Fibroblast of skin of left biceps (primary cell): ENCODE data around the gene RIMBP3B.
"Not testable (repeated sequence)": the region's sequence is repeated elsewhere in the genome, so short reads cannot be mapped to it uniquely, and the experiment has no call there.

Experiments
- DNase-seq, 2 experiments: peaks; one replicate each; pipeline ENCODE4 v3.0.0-alpha.2; 2013; ENCODE audit warnings: low read depth in 2 of 2

Gene RIMBP3B

DNA sequence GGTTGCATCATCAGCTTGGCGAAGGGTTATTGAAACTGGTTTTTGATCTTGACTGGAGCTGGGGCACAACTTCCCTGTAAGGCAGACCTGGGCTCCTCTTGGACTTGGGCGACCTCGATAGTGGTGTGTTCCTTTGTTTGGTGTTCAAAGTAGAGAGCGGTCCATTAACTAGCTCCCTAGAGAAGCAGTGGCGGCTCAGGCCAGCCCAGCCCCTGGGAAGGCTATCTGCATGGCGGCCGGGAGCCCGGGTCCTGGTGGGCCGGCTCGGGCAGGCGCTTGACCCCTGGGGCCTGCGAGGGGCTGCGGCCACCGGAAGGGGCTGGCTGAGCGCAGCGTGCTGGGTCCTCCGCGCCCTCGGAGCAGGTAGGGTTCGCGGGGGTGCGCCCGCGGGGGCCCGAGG, 32.8 kb downstream of the RIMBP3B start:
- DNase-seq: not testable (repeated sequence)

DNA sequence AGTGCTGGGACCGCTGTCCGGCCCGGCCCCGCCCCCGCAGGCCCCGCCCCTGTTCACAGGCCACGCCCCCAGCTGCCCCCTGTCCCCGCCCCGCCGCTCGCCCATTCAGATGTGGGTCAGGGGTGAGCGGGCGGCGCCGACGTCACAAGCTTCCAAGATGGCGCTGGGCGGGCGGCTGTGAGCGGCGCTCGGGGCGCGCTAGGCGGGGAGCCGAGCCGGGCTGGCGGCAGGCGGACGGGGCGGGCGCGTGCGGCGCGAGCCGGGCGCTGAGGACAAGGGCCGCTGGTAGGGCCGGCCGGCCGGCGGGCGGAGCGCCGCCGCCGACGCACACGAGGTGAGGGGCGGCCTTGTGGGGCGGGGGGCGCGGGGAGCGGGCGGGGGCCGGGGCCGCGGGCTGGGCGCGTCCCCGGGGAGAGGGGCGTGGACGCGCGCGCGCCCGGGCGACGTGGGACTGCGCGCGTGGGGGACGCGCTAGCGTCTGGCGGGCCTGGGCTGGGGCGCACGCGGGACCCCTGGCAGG, 33.7 kb downstream of the RIMBP3B start, which contains the start of gene HIC2:
Gene HIC2 (plus strand): TSS at position 145 of the 520 bp plus-strand sequence. CDS start 25,461 bp downstream, outside the sequence.
- DNase-seq: not testable (repeated sequence)

DNA sequence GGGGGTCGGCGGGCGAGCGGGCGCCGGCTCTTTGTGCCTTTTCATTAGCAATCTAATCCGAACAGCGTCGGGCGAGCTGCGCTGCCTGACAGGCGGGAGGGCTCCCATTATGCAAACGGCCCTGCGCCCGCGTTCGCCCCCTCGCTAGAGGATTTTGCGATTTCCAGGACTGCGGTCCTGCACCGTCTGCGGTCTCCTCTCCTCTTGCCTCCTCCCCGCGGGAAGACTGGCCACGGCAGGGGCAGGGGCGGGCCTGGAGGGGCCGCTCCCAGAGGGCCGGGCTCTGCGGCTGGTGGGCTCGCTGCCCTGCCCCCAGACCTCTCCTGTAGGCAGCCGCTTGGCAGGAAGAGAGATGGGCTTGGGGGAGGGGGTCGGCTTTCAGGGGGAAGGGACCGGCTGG, 34.3 kb downstream of the RIMBP3B start:
- not testable (repeated sequence) for DNase-seq

DNA sequence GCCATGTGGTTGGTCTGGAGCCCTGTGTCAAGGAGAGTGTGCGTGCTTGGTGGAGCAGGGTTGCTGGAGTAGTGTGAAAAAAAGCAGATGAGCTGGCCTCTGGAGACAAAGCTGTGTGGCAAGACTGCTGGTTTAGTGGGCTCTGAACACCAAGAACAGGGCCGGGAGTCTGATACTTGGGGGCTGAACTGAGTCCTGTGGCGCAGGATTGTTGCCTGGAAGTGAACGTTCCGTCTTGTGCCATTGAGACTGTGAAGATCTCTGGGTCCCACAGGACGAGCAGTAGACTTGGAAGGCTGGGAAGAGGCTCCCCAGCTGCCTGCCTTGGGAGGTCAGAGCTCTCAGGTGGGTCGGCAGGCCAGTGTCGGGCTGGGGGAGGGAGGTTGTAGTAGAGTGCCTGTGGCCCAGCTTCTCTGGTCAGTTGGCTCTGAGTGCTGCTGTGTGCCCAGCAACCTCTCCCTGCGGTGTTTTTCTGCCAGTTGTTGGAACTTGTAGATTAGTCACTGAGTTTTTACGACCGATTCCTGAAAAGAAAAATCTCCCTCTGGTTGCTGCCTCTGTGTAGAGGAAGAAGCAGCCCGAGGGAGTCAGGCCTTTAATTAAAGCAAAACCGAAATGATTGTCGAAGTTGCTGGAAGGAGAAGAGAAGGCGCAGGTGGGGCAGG, 35.6 kb downstream of the RIMBP3B start:
- not testable (repeated sequence) for DNase-seq

DNA sequence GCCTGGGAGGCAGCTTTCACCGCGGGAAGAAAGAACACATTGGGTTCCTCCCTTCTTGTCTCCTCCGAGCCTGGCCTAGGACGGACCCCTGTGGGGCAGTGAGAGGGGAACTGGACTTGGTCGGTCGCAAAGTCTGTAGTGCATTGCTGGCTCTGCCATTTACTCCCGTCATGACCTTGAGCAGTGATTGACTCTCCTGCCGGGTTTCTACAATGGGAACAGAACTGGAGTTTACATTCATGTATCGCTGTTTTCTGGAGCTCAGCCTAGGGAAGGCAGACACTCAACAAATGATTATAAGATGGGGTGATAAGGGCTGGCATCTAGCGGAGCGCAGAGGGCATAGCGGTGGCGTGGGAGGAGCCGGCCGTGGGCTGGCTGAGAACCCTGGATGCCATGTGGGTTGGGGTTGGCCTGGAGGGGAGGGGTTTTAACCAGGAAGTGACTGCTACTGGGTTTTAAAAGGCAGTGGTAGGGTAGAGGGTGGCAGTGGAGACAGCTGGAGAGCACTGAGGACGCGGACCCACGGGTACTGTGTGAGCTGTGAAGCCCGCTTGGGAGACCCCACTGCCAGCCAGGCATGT, 36.7 kb downstream of the RIMBP3B start:
- not testable (repeated sequence) for DNase-seq

DNA sequence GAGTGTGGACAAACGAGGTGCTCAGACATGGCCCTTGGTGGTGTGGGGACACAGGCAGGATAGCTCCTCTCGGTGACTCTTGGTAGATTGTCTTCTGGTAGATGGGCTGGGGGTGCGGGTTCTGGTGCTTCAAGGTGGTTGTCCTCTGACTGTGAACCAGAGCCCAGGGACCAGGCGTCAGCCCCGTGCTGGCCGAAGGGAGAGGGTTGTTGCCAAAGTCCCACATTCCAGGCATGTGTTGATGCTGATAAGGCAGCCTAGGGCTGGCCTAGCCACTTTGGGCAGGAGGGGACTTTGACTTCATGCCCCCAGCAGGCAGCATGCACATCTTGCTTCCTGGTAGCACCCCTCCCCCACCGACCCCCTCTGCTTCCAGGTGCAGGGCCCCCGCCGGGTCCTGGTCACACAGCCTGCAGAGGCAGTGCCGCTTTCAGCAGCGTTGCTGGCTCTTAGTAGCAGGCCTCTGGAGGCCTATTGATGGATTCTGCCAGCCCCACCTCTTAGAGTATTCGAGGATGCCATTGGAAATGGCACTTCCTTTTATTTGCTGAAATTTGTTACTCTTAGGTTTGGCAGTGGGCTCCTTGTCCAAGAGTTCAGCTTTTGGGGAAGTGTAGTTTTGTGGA, 40.6 kb downstream of the RIMBP3B start:
- DNase-seq: not testable (repeated sequence)

DNA sequence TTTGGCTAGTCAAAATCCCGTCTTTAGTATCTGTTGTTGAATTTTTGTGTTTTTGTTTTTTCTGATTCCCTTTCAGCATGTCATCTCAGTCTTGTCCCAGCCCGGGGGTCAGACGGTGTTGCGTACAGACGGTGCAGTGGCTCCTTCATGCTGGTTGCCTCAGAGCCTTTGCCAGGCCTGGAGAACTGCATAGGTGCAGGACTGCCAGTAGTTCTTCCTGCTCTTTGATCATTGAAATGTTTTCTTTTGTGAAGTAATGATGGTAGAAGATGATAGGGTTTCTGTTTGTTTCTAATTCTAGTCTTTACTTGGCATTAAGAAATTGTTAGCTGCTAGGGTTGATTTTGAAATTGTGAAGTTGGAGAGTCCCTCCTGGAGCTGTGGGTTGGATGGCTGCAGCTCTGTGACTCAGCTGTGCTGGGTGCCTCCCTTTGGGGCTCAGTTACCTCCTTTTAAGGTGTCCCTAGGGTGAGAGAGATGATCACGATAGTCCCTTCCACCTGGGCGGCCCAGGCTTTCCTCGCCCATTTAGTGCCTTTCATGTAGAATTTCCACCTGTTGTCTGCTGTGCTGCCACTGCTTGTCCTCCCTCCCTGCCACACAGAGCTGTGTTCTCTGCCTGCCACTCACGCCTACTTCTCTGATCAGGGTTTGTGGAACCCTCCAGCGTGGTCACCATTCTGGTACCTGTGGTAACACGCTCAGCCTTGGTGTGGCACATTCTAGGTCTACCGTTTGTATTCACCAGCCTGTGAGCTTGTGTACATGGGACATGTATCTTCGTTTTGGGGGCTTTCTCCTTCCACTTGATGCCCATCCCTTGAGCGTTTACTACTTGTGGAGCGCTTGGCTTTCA, 51.1 kb downstream of the RIMBP3B start:
- not testable (repeated sequence) for DNase-seq

DNA sequence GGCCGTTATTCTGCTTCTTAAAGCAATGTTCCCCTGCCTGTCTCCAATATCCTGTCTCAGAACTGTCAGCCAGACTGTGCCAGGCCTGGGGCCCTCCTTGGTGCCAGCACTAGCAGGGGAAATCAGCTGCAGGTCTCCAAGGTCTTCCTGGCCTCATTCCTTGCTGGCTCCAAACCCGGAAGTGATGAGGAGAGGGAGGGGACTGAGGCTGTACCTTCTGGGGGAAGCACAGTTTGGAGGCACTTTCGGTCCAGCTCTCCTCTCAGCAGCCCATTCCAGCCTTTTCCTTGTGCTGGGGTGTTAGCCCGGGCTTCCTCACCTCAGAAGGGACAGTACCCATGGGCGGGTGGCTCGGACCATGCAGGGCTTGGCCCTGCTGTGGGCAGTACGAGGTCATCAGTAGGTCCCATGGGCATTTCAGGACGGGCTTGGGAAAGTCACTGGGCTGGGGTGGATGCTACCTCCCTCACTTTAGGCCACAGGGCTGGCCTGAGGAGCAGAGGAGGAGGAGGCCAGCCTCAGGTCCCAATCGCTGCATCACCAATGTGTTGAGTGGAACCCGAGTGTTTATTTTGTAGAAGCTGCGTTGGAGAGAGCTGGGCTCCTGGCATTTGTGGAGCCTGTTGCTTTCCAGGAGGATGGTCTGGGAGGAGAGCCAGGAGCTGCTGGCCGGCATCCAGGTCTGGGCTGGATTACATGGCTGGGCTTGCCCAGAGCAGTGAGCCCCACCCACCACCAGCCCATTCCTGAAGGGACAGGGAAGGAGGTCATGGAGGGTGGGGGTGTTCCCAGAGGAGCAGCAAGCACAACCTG, 52.7 kb downstream of the RIMBP3B start:
- DNase-seq: not testable (repeated sequence)

DNA sequence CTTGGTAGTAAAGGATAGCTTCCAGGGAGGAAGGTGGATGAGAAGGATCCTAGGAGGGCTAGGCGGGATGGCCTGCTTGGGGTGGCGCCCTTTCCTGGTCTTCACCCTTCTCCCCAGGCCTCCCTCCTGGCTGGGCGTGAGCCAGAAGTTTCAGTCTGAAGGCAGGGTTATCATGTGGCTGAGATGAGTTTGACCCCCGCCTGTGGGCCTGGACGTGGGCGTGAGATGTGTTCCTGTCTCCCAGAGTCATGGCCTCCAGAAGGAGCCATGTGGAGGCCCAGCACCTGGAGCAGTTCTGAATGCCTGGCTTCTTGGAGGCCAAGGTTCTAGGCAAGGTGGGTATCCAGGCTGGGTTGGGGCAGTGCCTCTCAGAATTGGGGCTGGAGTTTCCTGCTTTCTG, 54.5 kb downstream of the RIMBP3B start:
- not testable (repeated sequence) for DNase-seq
